Measurements from ENCODE around the gene TMEM8B.

The TMEM8B gene

DNA sequence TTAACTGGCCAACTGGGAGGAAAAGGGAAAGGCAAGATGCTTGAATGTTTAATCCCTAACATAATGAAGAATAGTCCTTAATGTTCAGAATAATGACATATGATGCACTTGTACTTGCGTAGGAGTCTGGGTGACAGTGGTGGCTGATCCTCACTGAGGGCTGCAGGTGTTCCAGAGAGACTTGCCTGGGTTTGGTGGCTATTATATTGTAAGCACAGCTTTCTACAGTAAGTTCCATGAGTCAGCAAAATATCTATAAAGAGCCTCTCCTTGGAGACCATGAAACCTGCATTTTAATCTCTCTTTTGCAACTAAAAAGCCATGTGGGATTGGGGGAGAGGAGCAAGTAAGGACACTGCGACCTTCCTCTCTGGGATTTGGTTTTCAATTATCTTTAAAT is 39.5 kb upstream of the TMEM8B start:
- Histone ChIP-seq H3K36me3 (replicated peaks in 1 of 2; ENCODE audit: control insufficient read depth in 2 of 2, insufficient read depth in 2 of 2, low read length in 2 of 2) (peaks cover 0 to 7% of the 10 kb centered on the region in 2 donors), H4K8ac (ENCODE audit: low read depth, low read length) (no peak overlapping the region), H3K27me3 (ENCODE audit: control insufficient read depth in 3 of 3, insufficient read depth in 3 of 3, low read depth in 1 of 3, low read length in 3 of 3) (peaks cover 0 to 12% (median 0%) of the 10 kb centered on the region in 3 experiments), H2BK5ac (ENCODE audit: low read length) (no peak overlapping the region), H3K27ac (replicated peaks; ENCODE audit: low read length) (no peak overlapping the region), H2BK120ac (ENCODE audit: low read depth, low read length) (no peak overlapping the region), H3K4ac (ENCODE audit: low read length) (no peak overlapping the region), H4K91ac (ENCODE audit: low read depth, low read length, poor library complexity) (no peak overlapping the region), H2BK12ac (ENCODE audit: low read length) (no peak overlapping the region), H3K79me1 (ENCODE audit: low read depth, low read length) (peaks cover 2% of the 10 kb centered on the region), H2AK5ac (ENCODE audit: low read depth, low read length) (no peak overlapping the region), H3K4me3 (ENCODE audit: low read length in 2 of 2) (no peak overlapping the region), H3K18ac (ENCODE audit: low read length) (no peak overlapping the region), H2BK15ac (ENCODE audit: low read length) (no peak overlapping the region), H3K9ac (ENCODE audit: low read depth, low read length, poor library complexity) (no peak overlapping the region), H3K23ac (ENCODE audit: low read depth, low read length, poor library complexity) (no peak overlapping the region), H2AFZ (ENCODE audit: low read length) (no peak overlapping the region), H3K4me2 (ENCODE audit: insufficient read depth, low read length, poor library complexity, severe bottlenecking) (no peak overlapping the region), H3K9me3 (replicated peaks in 1 of 2; ENCODE audit: control insufficient read depth in 2 of 2, insufficient read depth in 1 of 2, low read depth in 1 of 2, low read length in 2 of 2) (no peaks in the 10 kb centered on the region), H3K14ac (ENCODE audit: low read length) (no peak overlapping the region), H3K4me1 (ENCODE audit: control insufficient read depth in 2 of 2, insufficient read depth in 1 of 2, low read depth in 1 of 2, low read length in 2 of 2) (peaks cover 6 to 7% of the 10 kb centered on the region in 2 donors)
- DNase-seq (ENCODE audit: low spot score): no peak
- WGBS, 2 donors (ENCODE audit: extremely low coverage in 2 of 2, insufficient read length in 2 of 2, insufficient replicate concordance in 1 of 2): no CpG with 5 or more reads among the region's 2 CpGs

DNA sequence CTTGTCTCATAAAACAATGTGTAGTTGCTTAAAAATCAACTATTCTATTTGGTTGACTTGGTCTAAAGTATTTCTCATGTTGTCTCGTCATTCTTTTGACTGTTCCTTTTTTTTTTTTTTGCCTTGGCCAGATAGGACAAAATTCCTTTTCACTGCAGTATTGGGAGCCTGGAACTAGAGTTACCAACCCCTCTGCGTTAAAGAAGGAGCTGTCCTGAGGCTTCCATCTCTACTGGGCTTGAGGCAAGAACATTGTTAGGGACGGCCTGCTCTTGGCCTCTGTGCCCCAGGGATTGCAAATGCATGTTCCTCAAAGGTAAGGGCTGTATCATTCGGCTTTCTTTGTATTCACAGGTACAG is 39.0 kb upstream of the TMEM8B start:
- WGBS, 2 donors (ENCODE audit: extremely low coverage in 2 of 2, insufficient read length in 2 of 2, insufficient replicate concordance in 1 of 2): no CpG with 5 or more reads among the region's 4 CpGs
- Histone ChIP-seq H2BK15ac (ENCODE audit: low read length) (no peak overlapping the region), H3K79me1 (ENCODE audit: low read depth, low read length) (peaks cover 2% of the 10 kb centered on the region), H4K8ac (ENCODE audit: low read depth, low read length) (no peak overlapping the region), H4K91ac (ENCODE audit: low read depth, low read length, poor library complexity) (no peak overlapping the region), H2BK120ac (ENCODE audit: low read depth, low read length) (no peak overlapping the region), H3K14ac (ENCODE audit: low read length) (no peak overlapping the region), H3K4me1 (ENCODE audit: control insufficient read depth in 2 of 2, insufficient read depth in 1 of 2, low read depth in 1 of 2, low read length in 2 of 2) (peaks cover 6 to 7% of the 10 kb centered on the region in 2 donors), H3K23ac (ENCODE audit: low read depth, low read length, poor library complexity) (no peak overlapping the region), H3K9me3 (replicated peaks in 1 of 2; ENCODE audit: control insufficient read depth in 2 of 2, insufficient read depth in 1 of 2, low read depth in 1 of 2, low read length in 2 of 2) (no peaks in the 10 kb centered on the region), H3K18ac (ENCODE audit: low read length) (no peak overlapping the region), H3K4me3 (ENCODE audit: low read length in 2 of 2) (no peak overlapping the region), H2BK12ac (ENCODE audit: low read length) (no peak overlapping the region), H3K4ac (ENCODE audit: low read length) (no peak overlapping the region), H2AFZ (ENCODE audit: low read length) (peak overlapping the region; percentile 89), H3K27me3 (ENCODE audit: control insufficient read depth in 3 of 3, insufficient read depth in 3 of 3, low read depth in 1 of 3, low read length in 3 of 3) (peaks cover 0 to 12% (median 0%) of the 10 kb centered on the region in 3 experiments), H2BK5ac (ENCODE audit: low read length) (no peak overlapping the region), H2AK5ac (ENCODE audit: low read depth, low read length) (no peak overlapping the region), H3K27ac (replicated peaks; ENCODE audit: low read length) (no peak overlapping the region), H3K36me3 (replicated peaks in 1 of 2; ENCODE audit: control insufficient read depth in 2 of 2, insufficient read depth in 2 of 2, low read length in 2 of 2) (peaks cover 0 to 7% of the 10 kb centered on the region in 2 donors), H3K4me2 (ENCODE audit: insufficient read depth, low read length, poor library complexity, severe bottlenecking) (no peak overlapping the region), H3K9ac (ENCODE audit: low read depth, low read length, poor library complexity) (no peak overlapping the region)
- DNase-seq (ENCODE audit: low spot score): no peak

DNA sequence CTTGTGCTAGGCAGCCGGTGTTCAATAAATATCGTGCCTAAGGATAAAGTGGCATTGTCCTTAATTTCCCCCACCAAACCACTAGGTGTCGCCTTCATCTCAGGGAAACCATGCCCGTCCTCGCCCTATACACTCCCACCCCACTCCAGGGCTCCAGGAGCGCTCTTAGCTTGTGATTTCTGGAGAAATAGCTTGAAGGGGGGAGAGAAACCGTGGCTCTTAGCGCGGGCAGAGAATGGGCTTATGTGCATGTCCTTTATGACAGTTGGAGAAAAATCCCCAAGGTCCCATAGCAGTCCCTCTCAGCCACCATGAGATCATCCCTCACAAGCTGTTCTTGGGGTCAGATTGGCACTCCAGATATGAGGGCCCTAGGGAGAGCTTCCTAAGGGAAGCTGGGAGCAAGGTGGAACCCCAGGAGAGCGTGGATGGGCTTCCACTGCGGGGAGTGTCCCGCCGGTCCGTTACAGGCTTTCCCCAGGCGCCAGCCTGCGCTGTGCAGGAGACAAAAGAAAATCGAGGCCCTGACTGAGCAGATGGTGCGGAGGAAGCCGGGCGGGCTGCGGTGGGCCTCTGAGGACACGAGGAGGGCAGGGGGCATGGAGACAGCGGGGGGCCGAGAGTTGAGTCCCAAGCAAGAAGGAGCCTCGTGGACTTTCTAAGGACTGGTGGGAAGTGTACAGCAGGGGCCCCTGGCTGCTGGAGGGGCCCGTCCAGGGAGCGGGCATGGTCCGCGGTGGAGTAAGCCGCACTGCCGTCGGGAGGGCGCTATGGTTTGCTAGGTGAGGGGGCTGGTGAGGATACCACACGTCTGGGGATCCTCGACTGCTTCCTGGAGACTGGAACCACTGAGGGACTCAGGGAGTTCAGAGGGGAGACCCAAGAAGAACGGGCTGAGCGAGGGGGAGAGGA is 38.4 kb upstream of the TMEM8B start:
- peaks cover 2% of the 10 kb centered on the region for H3K79me1 ChIP-seq (ENCODE audit: low read depth, low read length)
- H2BK120ac ChIP-seq (ENCODE audit: low read depth, low read length): no peak overlapping the region
- no peak overlapping the region for H4K91ac ChIP-seq (ENCODE audit: low read depth, low read length, poor library complexity)
- H3K18ac ChIP-seq (ENCODE audit: low read length): peak overlapping the region; percentile 90
- H3K4ac ChIP-seq (ENCODE audit: low read length): no peak overlapping the region
- H3K9me3 ChIP-seq (replicated peaks in 1 of 2; ENCODE audit: control insufficient read depth in 2 of 2, insufficient read depth in 1 of 2, low read depth in 1 of 2, low read length in 2 of 2): no peaks in the 10 kb centered on the region
- peak overlapping the region; percentile 93 for H2BK15ac ChIP-seq (ENCODE audit: low read length)
- H2BK12ac ChIP-seq (ENCODE audit: low read length): no peak overlapping the region
- peak overlapping the region; percentile 51 for H3K9ac ChIP-seq (ENCODE audit: low read depth, low read length, poor library complexity)
- WGBS, 2 donors (ENCODE audit: extremely low coverage in 2 of 2, insufficient read length in 2 of 2, insufficient replicate concordance in 1 of 2): no CpG with 5 or more reads among the region's 37 CpGs
- H2AK5ac ChIP-seq (ENCODE audit: low read depth, low read length): peak overlapping the region; percentile 64
- H3K4me2 ChIP-seq (ENCODE audit: insufficient read depth, low read length, poor library complexity, severe bottlenecking): no peak overlapping the region
- H2BK5ac ChIP-seq (ENCODE audit: low read length): no peak overlapping the region
- no peak overlapping the region for H3K27ac ChIP-seq (replicated peaks; ENCODE audit: low read length)
- H3K27me3 ChIP-seq (ENCODE audit: control insufficient read depth in 3 of 3, insufficient read depth in 3 of 3, low read depth in 1 of 3, low read length in 3 of 3): peaks cover 0 to 14% (median 0%) of the 10 kb centered on the region in 3 experiments
- H3K23ac ChIP-seq (ENCODE audit: low read depth, low read length, poor library complexity): no peak overlapping the region
- DNase-seq (ENCODE audit: low spot score): peak; percentile 71
- peaks cover 0 to 4% of the 10 kb centered on the region in 2 donors for H3K36me3 ChIP-seq (replicated peaks in 1 of 2; ENCODE audit: control insufficient read depth in 2 of 2, insufficient read depth in 2 of 2, low read length in 2 of 2)
- H3K14ac ChIP-seq (ENCODE audit: low read length): no peak overlapping the region
- no peak overlapping the region for H4K8ac ChIP-seq (ENCODE audit: low read depth, low read length)
- no peak overlapping the region for H3K4me3 ChIP-seq (ENCODE audit: low read length in 2 of 2)
- peaks cover 6 to 7% of the 10 kb centered on the region in 2 donors for H3K4me1 ChIP-seq (ENCODE audit: control insufficient read depth in 2 of 2, insufficient read depth in 1 of 2, low read depth in 1 of 2, low read length in 2 of 2)
- H2AFZ ChIP-seq (ENCODE audit: low read length): peak overlapping the region; percentile 89

DNA sequence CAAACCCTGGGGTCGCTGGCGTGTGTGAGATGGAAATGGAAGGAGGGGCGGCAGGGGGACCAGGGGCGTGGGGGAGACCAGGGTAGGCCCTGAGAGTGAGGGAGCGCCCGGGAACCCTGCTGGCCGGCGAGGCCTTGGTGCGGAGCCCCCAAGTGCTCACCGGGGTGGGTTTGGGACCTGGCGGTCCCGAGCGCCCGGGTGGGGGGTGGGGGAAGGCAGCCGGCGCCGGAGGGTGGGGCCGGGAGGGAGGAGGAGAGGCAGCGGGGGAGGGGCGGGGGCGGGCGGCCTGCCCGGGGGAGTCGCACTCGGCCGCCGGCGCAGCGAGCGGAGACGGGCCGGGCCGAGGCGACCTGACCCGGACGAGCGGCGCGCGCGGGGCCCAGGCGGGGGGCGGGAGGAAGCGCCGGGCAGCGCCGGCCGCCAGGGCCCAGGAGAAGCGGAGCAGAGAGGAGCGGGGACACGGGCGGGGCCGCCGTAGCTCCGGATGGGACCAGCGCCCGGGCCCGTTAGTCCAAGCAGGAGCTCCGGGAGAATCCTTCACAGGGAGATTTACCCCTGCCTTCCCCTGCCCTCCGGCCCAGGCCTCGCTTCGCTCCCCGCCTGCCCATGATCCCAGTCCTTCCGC is 37.6 kb upstream of the TMEM8B start, which contains the start of gene NPR2:
NPR2 (plus strand) TSS at position 295 of the 625 bp plus-strand sequence. CDS start 818 bp downstream, outside the sequence.
- no peak within 1 kb of the TSS for H2BK120ac ChIP-seq (ENCODE audit: low read depth, low read length)
- no peak within 1 kb of the TSS for H3K27ac ChIP-seq (replicated peaks; ENCODE audit: low read length)
- H2BK15ac ChIP-seq (ENCODE audit: low read length): peak within 1 kb of the TSS; percentile 93
- H3K4me1 ChIP-seq (ENCODE audit: control insufficient read depth in 2 of 2, insufficient read depth in 1 of 2, low read depth in 1 of 2, low read length in 2 of 2): peaks cover 6 to 7% of the 10 kb centered on the region in 2 donors
- H2BK12ac ChIP-seq (ENCODE audit: low read length): peak within 1 kb of the TSS; percentile 77
- H3K36me3 ChIP-seq (replicated peaks in 1 of 2; ENCODE audit: control insufficient read depth in 2 of 2, insufficient read depth in 2 of 2, low read length in 2 of 2): peaks cover 0 to 4% of the 10 kb centered on the region in 2 donors
- H3K9ac ChIP-seq (ENCODE audit: low read depth, low read length, poor library complexity): peak within 1 kb of the TSS; percentile 94
- peaks cover 0 to 19% (median 0%) of the 10 kb centered on the region in 3 experiments for H3K27me3 ChIP-seq (ENCODE audit: control insufficient read depth in 3 of 3, insufficient read depth in 3 of 3, low read depth in 1 of 3, low read length in 3 of 3)
- peak within 1 kb of the TSS; percentile 97 for H3K18ac ChIP-seq (ENCODE audit: low read length)
- no peak within 1 kb of the TSS for H4K8ac ChIP-seq (ENCODE audit: low read depth, low read length)
- H3K23ac ChIP-seq (ENCODE audit: low read depth, low read length, poor library complexity): peak within 1 kb of the TSS; percentile 80
- H3K9me3 ChIP-seq (replicated peaks in 1 of 2; ENCODE audit: control insufficient read depth in 2 of 2, insufficient read depth in 1 of 2, low read depth in 1 of 2, low read length in 2 of 2): no peaks in the 10 kb centered on the region
- peak within 1 kb of the TSS in 1 of 2 donors; percentile 76 for H3K4me3 ChIP-seq (ENCODE audit: low read length in 2 of 2)
- H2AK5ac ChIP-seq (ENCODE audit: low read depth, low read length): peak within 1 kb of the TSS; percentile 91
- H2AFZ ChIP-seq (ENCODE audit: low read length): peak within 1 kb of the TSS; percentile 89
- no peak for DNase-seq (ENCODE audit: low spot score)
- H4K91ac ChIP-seq (ENCODE audit: low read depth, low read length, poor library complexity): peak within 1 kb of the TSS; percentile 89
- H3K4me2 ChIP-seq (ENCODE audit: insufficient read depth, low read length, poor library complexity, severe bottlenecking): peak within 1 kb of the TSS; percentile 75
- no CpG with 5 or more reads among the region's 64 CpGs for WGBS, 2 donors (ENCODE audit: extremely low coverage in 2 of 2, insufficient read length in 2 of 2, insufficient replicate concordance in 1 of 2)
- H3K4ac ChIP-seq (ENCODE audit: low read length): peak within 1 kb of the TSS; percentile 78
- peak within 1 kb of the TSS; percentile 70 for H2BK5ac ChIP-seq (ENCODE audit: low read length)
- H3K14ac ChIP-seq (ENCODE audit: low read length): peak within 1 kb of the TSS; percentile 63
- peaks cover 2% of the 10 kb centered on the region for H3K79me1 ChIP-seq (ENCODE audit: low read depth, low read length)
